ENCODE measurements around the gene CNRIP1.

Gene CNRIP1

DNA sequence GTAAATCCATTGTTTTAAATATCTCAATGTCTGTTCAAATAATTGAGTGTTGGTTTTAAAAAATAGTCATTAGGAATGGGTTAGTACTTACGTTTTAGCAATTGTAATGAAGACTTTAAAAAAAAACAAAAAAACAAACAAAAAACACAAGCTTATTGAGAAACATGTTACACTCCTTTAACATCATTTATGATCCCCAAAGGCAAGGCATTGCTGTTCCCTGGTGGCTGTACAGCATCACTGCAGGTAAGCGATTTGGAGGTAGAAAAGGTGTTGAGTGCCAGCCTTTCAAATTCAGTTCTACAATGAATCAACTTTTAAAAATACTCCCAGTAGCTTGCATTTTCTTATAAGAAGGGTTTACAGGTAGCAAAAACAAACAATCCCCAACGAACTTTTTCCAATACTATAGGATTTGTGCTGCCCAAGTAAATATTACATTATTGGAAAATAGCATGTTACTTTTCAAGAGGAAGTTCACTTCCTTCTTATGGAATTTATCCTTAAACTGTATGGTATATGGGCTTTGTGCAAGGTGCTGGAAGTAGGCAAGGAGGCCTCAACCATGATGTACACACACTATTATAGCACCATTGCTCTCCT is 27.5 kb downstream of the CNRIP1 start:
- no peak for DNase-seq (ENCODE audit: low read depth in 2 of 2)

DNA sequence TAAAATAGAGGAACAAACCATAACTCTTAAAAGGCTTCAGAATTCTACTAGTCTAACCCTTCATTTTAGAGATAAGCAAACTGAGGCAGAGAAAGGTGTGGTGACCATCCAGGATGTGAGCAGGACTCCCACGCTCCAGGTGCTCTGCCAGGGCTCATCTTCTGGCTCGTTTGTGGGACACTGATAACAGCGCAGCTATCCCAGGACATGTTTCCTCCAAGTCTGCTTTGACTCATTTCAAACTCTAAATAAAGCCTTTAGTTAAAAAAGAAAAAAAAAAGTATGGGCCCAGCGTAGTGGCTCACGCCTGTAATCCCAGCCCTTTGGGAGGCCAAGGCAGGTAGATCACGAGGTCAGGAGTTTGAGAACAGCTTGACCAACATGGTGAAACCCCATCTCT is 28.4 kb downstream of the CNRIP1 start:
- no peak for DNase-seq (ENCODE audit: low read depth in 2 of 2)

DNA sequence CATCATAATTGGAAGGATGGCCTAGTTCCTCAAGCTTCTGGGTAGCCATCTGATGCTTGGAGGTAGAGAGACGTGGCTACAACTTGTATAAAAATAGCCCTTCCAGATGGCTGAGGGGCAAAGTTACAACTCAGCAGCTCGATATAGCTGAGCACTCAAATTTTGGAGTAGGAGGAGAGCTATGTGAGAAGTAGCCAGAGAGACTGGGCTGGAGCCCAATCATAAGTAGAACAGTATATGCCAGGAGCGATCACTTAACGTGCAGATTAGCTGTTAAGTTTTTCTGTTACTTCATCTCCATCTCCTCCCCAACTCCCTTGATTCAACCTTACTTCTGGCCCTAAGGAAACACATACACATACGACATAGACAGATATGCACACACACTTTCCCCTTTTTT is 28.8 kb downstream of the CNRIP1 start:
- DNase-seq (ENCODE audit: low read depth in 2 of 2), result no peak

DNA sequence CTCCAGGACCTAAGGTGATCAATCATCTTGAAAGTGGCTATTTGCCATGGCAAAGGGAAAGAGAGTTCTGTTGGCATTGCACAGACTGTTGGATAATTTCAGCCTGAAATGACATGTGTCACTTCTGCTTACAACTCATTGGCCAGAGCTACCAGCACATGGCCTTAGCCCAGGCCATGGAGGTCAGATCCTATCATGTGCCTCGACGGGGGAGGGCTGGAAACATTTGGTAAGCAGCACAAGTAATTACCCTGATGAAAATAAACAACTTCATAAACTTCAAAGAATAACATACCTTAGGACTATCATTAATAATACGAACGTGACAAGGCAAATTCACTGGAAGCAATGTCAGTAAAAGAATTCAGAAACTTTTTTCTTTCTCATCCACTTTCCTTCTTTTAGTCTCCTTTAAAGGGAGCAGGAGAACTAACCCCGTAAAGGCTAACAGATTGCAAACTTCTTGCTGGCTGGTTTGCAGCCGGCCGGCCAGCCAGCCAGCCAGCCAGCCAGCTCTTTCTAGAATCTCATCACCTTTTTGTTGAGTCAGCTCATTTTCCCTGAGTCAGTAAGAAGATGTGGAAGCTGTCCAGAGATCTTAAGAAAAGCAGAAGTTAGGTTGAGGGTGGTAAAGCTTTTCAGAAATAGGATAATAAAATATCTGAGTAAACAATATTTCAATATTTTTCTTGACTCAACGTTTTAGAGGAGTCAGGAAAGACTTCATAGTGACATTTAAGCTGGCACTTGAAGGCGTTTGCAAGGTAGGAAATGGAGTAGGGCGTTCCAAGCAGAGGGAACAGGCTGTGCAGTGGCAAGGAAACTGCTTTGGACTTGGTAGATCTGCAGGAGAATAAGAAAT is 31.9 kb downstream of the CNRIP1 start:
- no peak for DNase-seq (ENCODE audit: low read depth in 2 of 2)

DNA sequence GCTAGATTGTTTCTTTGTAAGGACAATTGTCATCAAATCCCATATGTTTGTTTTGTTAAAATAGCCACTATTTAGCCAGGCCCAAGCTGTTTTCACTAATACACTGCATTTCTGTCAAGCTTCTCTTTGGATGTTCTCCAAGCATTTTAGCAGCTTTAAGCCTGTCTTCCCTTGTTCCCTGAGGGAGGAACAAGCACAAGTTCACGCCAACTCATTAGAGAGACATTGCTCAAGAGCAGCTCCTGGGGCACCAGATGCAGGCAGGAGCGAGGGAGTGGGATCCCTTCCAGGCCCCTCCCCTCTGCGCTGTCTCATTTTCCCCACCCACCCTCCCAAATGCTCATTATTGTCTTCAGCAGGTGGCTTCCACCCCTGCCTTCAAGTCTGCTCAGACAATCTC is 34.9 kb downstream of the CNRIP1 start:
- no peak for DNase-seq (ENCODE audit: low read depth in 2 of 2)

DNA sequence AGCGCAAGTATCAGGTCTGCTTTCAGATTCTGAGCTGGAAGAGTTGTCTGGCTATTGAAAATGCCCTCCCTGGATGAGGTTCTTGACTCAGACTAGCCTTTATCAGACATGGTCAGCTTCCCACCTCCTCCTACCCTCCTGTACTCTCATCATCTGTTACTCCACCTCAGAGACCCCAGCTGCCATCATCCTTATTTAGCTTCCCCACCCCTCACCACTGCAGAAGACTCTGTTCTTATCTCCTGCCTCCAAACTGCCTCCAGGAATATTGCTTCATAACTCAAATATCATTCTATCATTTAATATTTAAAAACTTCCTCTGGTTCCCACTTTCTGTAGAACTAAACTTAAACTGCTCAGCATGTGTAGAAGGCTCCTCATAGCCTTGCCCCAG is 36.3 kb downstream of the CNRIP1 start:
- DNase-seq (ENCODE audit: low read depth in 2 of 2), result no peak

DNA sequence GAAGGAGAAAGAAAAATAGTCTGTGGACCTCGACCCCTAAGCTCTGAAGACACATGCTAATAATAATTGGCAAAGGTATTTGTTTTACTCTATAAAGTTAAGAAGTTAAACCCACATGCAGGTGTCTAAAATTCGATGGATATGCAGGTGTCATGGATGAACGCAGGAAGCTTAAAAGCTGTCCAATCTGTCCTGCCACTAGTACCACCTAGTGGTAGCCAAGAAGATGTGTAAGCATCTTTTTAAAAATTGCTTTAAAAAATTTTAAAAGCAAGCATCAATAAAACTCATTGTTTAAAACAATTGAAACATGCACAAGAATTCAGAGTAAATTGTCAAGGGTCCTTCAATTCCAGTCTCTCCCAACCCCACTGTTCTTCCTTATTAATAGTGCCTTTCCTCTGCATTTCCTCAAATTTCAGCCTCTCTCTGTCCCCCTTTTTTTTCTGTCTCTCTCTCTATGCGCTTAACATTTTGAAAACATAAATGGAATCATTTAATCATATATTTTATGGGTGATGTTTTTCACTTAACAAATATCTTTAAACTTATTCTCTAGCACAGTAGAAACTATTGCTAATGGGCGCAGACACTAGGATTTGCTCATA is 36.8 kb downstream of the CNRIP1 start:
- DNase-seq (ENCODE audit: low read depth in 2 of 2), result no peak

DNA sequence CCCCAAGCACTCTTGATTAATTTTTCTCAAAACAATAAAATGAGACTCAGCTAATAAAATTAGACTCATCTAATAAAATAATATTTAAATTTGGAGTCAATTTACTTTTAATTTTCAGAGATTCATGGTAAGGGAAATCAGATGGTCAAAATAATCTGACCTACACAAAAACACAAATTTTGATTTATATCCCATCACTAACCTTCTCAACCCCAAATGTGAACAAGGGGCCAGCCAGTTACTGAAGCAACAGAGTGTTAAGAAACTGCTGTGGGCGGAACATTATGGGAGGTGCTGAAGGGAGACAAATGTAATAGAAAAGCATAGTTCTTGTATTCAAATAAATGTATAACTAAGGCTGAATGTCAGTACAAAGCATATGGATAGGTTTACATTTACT is 39.0 kb downstream of the CNRIP1 start:
- DNase-seq (ENCODE audit: low read depth in 2 of 2), result no peak

DNA sequence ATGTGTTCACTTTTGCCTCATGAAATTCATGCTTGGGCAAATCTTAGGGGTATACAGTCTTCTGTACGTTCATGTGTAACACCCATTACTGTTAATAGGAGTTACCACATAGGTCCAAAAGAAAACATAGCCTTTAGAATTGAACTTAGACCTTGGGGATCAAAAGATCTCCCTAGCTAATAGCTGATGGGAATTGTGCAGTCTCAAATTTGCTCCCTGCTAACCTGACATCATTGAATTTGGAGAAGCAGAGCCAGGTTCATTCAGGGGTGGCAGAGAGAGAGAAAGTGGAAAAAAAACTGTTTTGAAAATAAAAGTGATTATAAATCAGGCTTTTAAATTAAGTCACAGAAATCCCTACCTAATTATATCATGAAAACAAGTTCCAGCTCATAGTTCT is 39.4 kb downstream of the CNRIP1 start:
- no peak for DNase-seq (ENCODE audit: low read depth in 2 of 2)

DNA sequence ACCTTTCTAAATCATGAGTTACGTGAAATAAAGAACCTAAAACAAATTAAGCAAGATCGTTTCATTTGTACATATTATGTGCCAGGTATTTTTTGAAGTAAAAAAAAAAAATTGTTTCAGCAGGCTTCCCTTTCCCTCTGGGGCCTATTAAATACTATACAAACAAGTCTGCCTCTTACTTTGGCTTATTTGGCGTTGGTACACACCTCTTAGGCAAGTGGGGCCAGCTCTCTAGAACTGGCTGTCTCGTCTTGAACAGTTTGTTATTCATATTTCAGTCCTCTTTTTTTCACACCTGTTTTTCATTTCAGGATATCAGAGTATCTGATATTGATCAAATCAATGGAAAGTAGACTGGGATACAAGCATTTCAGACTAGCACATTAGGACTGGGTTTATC is 40.1 kb downstream of the CNRIP1 start:
- no peak for DNase-seq (ENCODE audit: low read depth in 2 of 2)

DNA sequence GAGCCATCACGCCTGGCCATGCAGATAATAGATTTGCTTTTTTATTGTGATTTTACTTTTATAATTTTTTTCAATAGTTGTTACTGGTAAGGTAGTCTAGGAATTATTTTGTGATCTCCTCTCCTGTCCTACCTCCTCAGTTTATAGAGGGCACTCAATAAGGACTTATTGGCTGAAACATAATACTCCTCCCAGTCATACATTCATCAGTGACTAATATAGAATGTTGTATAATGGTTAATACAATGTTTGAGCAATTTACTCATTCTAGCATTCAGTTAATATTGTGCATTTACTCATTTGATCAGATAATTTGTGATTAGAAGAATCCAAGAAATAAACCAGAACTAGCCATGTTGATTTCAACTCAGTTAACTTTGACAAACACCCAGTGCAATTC is 41.6 kb downstream of the CNRIP1 start:
- no peak for DNase-seq (ENCODE audit: low read depth in 2 of 2)

DNA sequence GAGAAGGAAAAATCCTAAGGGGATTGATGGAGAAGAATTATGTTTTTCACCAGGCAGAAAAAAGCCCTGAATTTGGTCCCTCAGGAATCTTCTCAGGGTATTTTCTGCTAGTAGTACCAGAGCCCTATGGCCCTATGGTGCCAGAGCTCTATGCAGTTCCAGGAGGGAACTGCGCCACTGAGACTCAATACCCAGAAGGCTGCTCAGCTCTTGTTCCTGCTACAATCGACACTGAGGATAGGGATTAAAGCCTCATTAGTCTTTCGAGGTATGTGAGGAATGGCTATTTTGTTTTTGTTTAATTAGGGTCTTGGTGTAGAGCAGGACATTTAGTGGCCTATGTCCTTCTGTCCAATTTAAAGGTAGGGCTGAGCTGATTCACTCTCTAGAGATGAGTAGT is 45.7 kb downstream of the CNRIP1 start:
- DNase-seq (ENCODE audit: low read depth in 2 of 2), result no peak

DNA sequence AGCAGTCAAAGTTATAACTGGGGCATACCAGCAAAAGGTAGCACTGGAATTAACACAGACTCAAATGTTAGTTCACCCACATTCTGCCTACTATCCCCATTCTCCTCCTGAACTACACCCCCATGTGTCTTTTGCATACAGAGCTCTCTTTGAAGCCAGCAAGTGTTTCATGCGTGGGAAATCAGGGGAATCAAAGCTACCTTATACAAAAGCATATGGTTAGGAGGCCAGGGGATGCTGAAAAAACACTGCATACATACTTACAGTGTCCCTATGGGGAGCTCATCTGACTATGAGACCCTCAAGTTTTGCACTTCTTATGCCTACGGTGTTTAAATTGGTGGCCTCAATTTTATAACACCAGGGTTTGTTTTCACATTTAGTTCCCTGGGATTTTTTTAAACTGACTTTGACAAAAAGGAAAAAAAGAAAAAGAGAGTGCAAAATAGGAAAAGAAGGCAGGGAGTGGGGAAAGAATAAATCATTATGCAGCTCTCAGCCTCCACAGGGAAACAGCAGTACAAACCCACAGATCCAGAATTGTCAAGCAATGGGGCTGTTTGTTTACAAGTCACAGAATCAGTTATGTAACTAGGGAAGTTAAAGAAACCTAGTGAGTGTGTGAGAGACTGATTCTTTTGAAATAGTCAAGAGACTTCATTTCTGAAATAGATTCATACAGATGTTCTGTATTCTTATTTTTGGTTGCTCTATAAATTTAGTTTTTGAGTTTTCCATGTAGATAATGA is 47.3 kb downstream of the CNRIP1 start:
- no peak for DNase-seq (ENCODE audit: low read depth in 2 of 2)

DNA sequence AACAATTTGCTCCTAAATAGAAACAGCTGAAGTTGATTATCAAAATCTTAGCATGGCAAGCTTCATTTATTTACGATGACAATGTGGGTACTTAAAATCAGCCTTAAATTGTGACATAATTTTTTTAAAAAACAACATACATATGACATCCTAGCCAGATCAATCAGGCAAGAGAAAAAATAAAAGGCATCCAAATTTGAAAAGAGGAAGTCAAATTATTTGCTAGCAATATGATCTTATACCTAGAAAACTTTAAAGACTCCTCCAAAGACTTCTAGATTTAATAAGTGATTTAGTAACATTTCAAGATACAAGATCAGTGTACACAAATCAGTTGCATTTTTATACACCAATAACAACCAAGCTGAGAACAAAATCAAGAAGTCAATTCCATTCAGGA is 53.1 kb downstream of the CNRIP1 start:
- DNase-seq (ENCODE audit: low read depth in 2 of 2), result no peak

DNA sequence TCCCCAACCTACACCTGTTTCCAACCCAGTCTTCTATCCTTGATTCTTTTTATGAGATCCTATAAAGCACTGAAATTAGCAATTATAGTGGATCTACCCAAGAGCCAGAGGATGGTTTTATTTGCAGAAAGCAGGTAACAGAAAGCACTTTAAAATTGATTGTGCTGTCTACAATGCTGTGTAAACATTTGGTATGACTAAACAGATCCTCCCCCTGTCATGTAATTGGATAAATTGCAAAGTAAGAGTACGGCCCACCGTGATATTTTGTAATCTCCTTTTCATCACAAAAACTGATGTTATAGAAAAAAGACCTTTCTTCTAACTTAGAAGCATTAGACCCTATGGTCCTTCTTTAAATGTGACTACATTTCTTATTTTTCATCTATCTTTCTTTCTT is 56.1 kb downstream of the CNRIP1 start:
- DNase-seq (ENCODE audit: low read depth in 2 of 2), result no peak

DNA sequence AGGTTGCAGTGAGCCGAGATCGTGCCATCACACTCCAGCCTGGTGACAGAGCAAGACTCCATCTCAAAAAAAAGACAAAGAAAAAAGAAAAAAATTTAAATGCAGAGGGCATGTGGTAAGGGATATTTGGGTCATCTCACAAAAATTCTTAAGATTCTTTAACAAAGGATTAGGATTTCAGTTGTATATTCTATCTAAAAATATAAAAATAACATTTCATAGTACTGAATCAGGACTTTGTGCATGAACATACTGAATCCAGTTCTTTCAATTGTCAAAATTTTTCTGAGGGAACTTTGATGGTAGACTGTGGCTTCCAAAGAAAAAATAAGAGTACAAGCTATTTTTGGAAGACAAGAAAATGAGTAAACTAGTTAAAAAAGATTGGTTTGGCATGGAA is 60.9 kb downstream of the CNRIP1 start:
- DNase-seq (ENCODE audit: low read depth in 2 of 2), result no peak

DNA sequence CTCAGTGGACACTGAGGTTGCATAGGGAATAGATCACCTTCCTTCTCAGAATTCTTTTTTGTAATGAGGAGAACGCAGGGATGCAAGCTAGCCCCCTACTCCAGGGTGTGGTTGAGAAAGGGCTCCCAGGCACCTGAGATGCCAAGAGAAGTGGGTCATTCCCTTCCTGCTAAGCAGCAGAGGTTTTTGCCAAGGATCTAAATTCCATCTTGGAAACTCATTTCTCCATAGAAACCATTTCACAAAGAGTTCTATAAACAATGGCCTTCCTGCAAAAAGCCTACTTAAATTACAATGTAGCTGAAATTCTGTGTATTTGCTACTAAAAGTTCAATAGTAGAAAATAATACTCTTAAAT is 63.7 kb downstream of the CNRIP1 start:
- no peak for DNase-seq (ENCODE audit: low read depth in 2 of 2)

DNA sequence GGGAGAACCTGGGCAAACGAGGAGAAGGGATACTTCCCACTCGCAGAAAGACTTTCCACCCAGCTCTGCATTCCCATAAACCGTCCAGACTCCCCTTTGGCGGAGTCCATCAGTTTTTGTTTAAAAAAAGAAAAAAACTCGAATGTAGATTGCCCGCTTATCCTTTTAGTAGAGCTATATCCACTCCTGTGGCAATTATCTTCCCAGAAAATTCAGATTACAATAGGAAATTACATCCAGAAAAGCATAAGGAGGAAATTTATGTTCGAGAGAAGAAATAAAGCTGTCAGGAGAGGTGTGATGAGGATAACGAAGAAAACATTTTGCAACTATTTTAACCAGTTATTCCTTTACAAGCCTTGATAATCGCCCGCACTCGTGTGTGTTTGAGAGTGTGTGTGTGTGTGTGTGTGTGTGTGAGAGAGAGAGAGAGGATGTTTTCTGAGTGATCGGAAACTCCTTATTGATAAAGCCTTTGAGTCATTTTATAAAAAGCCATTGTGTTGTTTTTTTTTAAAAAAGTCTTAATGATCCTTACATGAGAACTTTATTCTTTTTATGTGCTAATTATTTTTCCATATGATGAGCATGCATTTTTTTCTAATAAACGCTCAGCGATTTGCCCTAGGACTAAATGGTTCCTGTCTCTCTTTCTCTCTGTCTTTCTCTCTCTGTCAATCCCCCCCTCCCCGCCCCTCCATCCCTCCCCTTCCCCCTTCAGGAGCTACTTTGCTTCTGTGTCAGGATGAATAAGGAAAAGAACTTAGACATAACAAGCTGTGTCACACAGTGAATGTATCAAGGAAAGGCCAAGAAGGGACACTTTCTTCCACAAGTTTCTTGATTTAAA is 66.3 kb downstream of the CNRIP1 start:
- no peak for DNase-seq (ENCODE audit: low read depth in 2 of 2)

DNA sequence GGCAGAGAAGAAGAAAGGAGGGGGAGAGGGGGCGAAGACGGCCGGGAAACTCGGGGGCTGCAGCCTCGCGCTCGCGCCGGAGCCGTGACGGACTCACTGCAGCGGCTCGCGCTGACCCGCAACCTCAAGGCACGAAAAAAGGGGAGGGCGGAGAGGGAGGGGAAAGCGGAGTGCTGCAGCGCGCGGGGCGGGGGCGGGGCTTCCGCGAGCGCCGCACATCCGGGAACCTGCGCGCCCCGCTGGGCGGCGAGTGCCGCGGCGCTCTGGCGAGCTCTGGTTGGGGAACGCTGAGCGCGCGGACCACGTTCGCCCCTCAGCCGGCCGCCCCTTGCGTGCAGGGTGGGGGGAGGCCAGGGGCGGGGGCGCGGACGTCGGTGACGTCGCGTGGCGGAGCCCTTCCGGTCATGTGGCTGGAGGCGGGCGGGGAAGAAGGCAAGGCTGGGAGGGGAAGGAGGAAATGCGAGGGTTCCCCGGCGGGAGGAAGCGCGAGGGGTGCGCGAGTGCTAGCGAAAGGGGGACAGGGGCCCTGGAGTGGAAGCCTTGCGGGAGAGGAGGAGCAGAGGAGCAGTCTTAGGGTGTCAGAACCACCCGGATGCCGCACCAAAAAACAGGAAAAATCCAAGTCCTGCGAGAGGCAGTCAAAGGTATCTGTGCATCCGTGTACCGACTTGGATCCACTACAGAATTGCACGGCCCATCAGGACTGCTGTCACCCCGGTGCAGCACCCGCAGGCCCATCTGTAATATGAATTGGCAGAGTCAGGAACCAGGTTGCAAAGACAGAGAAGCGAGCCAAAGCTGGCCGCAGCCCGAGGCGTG is 67.1 kb downstream of the CNRIP1 start, which contains the start of gene PPP3R1:
TSS of gene PPP3R1 (minus strand) at position 133 of the 819 bp plus-strand sequence. CDS start 405 bp downstream, outside the sequence.
- peak; percentile 87 to 89 for DNase-seq (ENCODE audit: low read depth in 2 of 2)

DNA sequence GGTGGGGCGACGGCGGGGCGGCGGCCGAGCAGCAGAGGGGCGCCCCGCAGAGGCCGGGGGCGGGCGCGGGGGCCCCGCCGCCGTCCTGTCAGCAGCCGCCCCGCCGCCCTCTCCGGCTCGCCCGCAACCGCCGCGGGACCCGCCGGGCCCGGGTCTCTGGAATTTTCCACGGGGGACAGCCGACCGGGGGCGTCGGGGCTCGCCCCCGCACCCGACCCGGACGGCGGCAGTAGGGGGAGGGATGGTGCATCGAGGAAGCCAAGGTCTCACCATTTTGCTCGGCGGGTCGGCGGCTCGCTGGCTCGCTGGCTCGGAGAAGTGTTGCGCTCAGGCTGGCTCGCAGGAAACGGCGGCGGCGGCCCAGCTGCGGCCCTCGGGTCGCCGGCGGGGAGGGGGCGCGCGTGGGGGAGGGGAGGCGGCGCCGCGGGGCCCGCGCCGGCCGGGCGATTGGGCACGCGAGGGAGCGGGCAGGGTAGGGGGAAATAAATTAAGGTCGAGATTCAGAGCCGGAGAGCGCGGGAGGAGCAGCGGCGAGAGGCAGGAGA is 67.8 kb downstream of the CNRIP1 start:
- peak; percentile 18 to 31 for DNase-seq (ENCODE audit: low read depth in 2 of 2)

Measured in activated CD8-positive, alpha-beta memory T cell treated with anti-CD3 and anti-CD28 coated beads for 4 hours (primary cell).